Caco-2 (cell line): ENCODE measurements around the gene NSUN2. TPM values are rescaled to one million over a fixed set of nuclear protein-coding genes. Genes with fewer than 3 reads are reported as not detected.

Source experiments
- BruUV-seq: library from RNA; stranded (reverse); fragments of 400-500 nt; replicated peaks from 2 replicates; lab custom pipeline; 2021; lab: Mats Ljungman, UMichigan
- CTCF ChIA-PET: fragments of 300-600 bp; sonication (Branson Sonifier 250); formaldehyde crosslinking; loops from one replicate; lab custom pipeline; 2022; ENCODE audit warnings: antibody characterized with exemption; lab: Charles Lee
- POLR2A ChIA-PET: fragments of 300-600 bp; sonication (Branson Sonifier 250); formaldehyde crosslinking; loops from one replicate; lab custom pipeline; 2022; ENCODE audit warnings: antibody characterized with exemption; lab: Charles Lee
- DNase-seq, 2 experiments: peaks; one replicate each; pipeline versions ENCODE4 v3.0.0 to v3.0.0-alpha.2; 2020 to 2022
- H3K27me3 ChIP-seq: replicated peaks from 2 replicates; pipeline ENCODE4 v1.6.0; 2011; ENCODE audit warnings: low read length; ENCODE audit not compliant: control insufficient read depth, insufficient read depth
- H3K36me3 ChIP-seq: 2 replicates; pipeline ENCODE4 v1.5.1; 2011; ENCODE audit warnings: low read length; ENCODE audit not compliant: control insufficient read depth, insufficient read depth
- H3K4me1 ChIP-seq: fragments of 250-450 bp; sonication (Bioruptor Pico); 2 replicates; pipeline ENCODE4 v1.5.1; 2020; ENCODE audit warnings: mild to moderate bottlenecking
- H3K4me3 ChIP-seq: 2 replicates; pipeline ENCODE4 v1.5.1; 2011; ENCODE audit warnings: low read depth, mild to moderate bottlenecking, control low read depth, low read length
- H3K9me3 ChIP-seq: fragments of 250-450 bp; sonication (Bioruptor Pico); 2 replicates; pipeline ENCODE4 v1.5.1; 2020; ENCODE audit warnings: mild to moderate bottlenecking, moderate library complexity
- H3K27ac Mint-ChIP-seq: one replicate; pipeline ENCODE4 v1.8.0; 2022; ENCODE audit warnings: mixed read lengths; ENCODE audit not compliant: unreplicated experiment
- H3K27me3 Mint-ChIP-seq: one replicate; pipeline ENCODE4 v1.8.0; 2022; ENCODE audit warnings: mixed read lengths; ENCODE audit not compliant: insufficient read depth, unreplicated experiment
- H3K36me3 Mint-ChIP-seq: one replicate; pipeline ENCODE4 v1.8.0; 2022; ENCODE audit warnings: mild to moderate bottlenecking, mixed read lengths; ENCODE audit not compliant: insufficient read depth, unreplicated experiment
- H3K4me1 Mint-ChIP-seq: one replicate; pipeline ENCODE4 v1.8.0; 2022; ENCODE audit warnings: low read depth, mixed read lengths; ENCODE audit not compliant: unreplicated experiment
- H3K4me3 Mint-ChIP-seq: one replicate; pipeline ENCODE4 v1.8.0; 2022; ENCODE audit warnings: mild to moderate bottlenecking, moderate library complexity, mixed read lengths; ENCODE audit not compliant: unreplicated experiment
- H3K9me3 Mint-ChIP-seq: one replicate; pipeline ENCODE4 v1.8.0; 2022; ENCODE audit warnings: mixed read lengths; ENCODE audit not compliant: unreplicated experiment
- CTCF ChIP-seq, 2 experiments: fragments of 200-600 bp in 1 of 2; IDR thresholded peaks; 1 replicate in 1 of 2; 2 replicates in 1 of 2; pipeline versions ENCODE4 v1.5.1 to v1.8.0; 2011 to 2022; ENCODE audit warnings: antibody characterized with exemption in 1 of 2, control low read depth in 1 of 2, inconsistent platforms in 1 of 2, low read depth in 1 of 2, low read length in 1 of 2, mild to moderate bottlenecking in 1 of 2, moderate library complexity in 1 of 2; ENCODE audit not compliant: insufficient read depth in 1 of 2, severe bottlenecking in 1 of 2, unreplicated experiment in 1 of 2
- intact Hi-C: fragments of 100-400 bp; cut with micrococcal nuclease; formaldehyde crosslinking; loops from one replicate; pipeline ENCODE4 v1.10.0; 2022; ENCODE audit not compliant: unreplicated experiment
- total RNA-seq: library from RNA; stranded (reverse); gene quantifications from 2 replicates; pipeline ENCODE4 v1.2.3, GENCODE V29; 2022

The NSUN2 gene
- total RNA-seq, 1 experiment from 2014 or later, result 93.8 TPM

DNA sequence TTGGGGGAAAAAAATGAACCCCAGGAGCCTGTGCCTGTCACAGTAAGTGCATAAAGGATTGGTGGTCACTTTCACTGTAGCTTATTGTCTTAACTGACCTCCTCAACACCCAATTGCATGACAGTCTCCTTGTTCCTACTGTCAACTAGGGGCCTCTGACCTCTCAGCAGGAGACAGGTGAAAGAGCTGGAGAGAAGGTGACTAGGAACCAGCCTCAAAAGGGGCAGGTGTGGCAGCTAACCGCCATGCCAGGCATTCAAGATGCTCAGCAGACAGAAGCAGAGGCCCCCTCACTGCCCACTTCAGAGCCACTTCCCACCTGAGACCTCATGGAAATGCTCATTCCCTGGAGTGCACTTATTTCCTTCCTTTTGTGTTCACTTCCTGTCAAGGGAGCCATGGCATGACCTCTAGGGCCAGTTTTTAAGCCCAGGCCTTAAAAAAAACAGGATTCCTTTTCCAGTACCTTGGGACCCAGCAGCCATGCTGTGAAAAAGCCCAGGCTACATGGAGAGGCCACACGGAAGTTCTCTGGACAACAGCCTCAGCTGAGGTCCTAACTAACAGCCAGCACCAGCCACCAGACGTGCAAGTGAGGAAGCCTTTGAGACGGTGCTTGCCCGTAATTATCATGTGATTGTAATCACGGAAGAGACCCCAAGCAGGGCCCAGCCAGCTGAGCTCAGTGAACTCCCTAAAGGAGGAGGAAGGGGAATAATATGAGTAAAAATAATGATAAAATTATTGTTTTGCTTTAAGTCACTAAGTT lies 74.9 kb downstream of the NSUN2 start:
- Mint-ChIP-seq H3K9me3 (no peaks in the 10 kb centered on the region), H3K27me3 (peaks cover 18% of the 10 kb centered on the region), H3K4me1 (no peaks in the 10 kb centered on the region), H3K36me3 (no peaks in the 10 kb centered on the region), H3K27ac (no peak overlapping the region), H3K4me3 (no peak overlapping the region)
- H3K4me1 ChIP-seq, result no peaks in the 10 kb centered on the region
- no peak overlapping the region for H3K4me3 ChIP-seq
- intact Hi-C loops, result no loop called here
- H3K27me3 ChIP-seq, result no peaks in the 10 kb centered on the region
- TF ChIP-seq CTCF (IDR thresholded peaks at IDR 0.05; ENCODE audit: insufficient read depth in 1 of 2, low read depth in 1 of 2, low read length in 1 of 2, severe bottlenecking in 1 of 2, unreplicated experiment in 1 of 2), result no peak
- H3K9me3 ChIP-seq, result peaks cover 5% of the 10 kb centered on the region; the same call in 1 of the 2 replicates
- no peak for DNase-seq
- BruUV-seq, result no TSS peak
- ChIA-PET POLR2A (no interaction called here), CTCF (no interaction called here)
- H3K36me3 ChIP-seq, result no peaks in the 10 kb centered on the region

DNA sequence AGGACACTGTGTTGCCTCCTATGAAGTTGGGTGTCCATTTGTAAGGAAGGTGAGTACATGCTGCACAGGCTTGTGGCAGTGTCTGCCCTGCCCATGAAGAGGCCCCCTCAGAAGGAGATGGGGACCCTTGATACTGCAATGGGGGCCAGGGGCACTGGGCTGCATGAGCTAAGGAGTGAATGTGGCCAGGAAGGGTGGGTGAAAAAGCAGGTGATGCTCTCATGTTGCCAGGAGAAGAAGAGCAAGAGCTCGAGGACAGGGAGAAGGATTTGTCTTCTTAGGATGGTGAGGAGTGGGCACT lies 76.1 kb downstream of the NSUN2 start:
- Mint-ChIP-seq H3K9me3 (no peaks in the 10 kb centered on the region), H3K27ac (no peak overlapping the region), H3K4me1 (no peaks in the 10 kb centered on the region), H3K27me3 (peaks cover 20% of the 10 kb centered on the region), H3K4me3 (no peak overlapping the region), H3K36me3 (no peaks in the 10 kb centered on the region)
- DNase-seq, result no peak
- Histone ChIP-seq H3K36me3 (no peaks in the 10 kb centered on the region), H3K9me3 (peaks cover 5% of the 10 kb centered on the region; the same call in 1 of the 2 replicates), H3K4me3 (no peak overlapping the region), H3K27me3 (no peaks in the 10 kb centered on the region), H3K4me1 (no peaks in the 10 kb centered on the region)
- TF ChIP-seq CTCF (IDR thresholded peaks at IDR 0.05; ENCODE audit: insufficient read depth in 1 of 2, low read depth in 1 of 2, low read length in 1 of 2, severe bottlenecking in 1 of 2, unreplicated experiment in 1 of 2), result no peak
- ChIA-PET POLR2A (no interaction called here), CTCF (interaction anchor here (0.6 kb wide), 1 partner anchor 443 kb away, joined by 3 read pairs; no protein-coding TSS in a partner anchor)
- BruUV-seq, result no TSS peak
- intact Hi-C loops, result no loop called here

DNA sequence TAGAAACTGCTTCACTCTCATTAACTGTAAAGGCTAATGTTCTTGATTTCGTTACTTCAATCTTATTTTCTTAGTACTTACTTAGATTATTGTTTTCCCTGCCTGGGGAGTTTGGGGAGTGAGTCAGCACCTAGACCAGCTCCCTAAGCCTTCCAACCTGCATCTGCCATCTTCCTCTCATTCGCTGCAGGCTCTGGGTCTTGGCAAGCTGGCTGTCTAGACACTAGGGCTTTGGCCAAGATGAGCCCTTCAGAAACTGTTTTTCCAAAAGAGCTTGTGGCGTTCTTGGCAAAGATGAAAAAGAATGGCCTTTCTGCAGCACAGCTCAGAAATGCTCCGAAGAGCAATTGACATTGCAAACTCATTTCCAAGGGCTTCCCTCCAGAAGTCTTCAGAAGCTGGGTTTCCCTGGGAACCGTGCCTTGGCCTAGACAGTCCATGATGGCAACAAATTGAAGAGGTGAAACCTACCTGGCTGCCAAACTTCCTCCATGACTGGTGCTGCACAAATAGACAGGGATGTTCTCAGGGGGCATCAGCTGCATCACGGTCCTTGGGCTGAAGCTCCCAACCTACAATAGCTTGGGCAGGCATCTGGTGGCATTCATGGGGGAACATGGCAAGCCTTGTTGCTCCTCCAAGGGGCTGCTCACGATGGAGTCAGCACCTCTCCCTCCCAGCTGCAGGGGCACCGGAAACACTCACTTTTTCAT lies 76.6 kb downstream of the NSUN2 start:
- POLR2A ChIA-PET, result no interaction called here
- no peaks in the 10 kb centered on the region for H3K27me3 ChIP-seq
- no peak for TF ChIP-seq CTCF (IDR thresholded peaks at IDR 0.05; ENCODE audit: insufficient read depth in 1 of 2, low read depth in 1 of 2, low read length in 1 of 2, severe bottlenecking in 1 of 2, unreplicated experiment in 1 of 2)
- H3K4me1 Mint-ChIP-seq, result no peaks in the 10 kb centered on the region
- H3K4me3 ChIP-seq, result no peak overlapping the region
- DNase-seq, result no peak
- BruUV-seq, result no TSS peak
- H3K9me3 Mint-ChIP-seq, result no peaks in the 10 kb centered on the region
- CTCF ChIA-PET, result no interaction called here
- no peaks in the 10 kb centered on the region for H3K36me3 Mint-ChIP-seq
- intact Hi-C loops, result no loop called here
- H3K4me1 ChIP-seq, result no peaks in the 10 kb centered on the region
- peaks cover 5% of the 10 kb centered on the region; the same call in 1 of the 2 replicates for H3K9me3 ChIP-seq
- peaks cover 23% of the 10 kb centered on the region for H3K27me3 Mint-ChIP-seq
- H3K36me3 ChIP-seq, result no peaks in the 10 kb centered on the region
- no peak overlapping the region for H3K4me3 Mint-ChIP-seq
- H3K27ac Mint-ChIP-seq, result no peak overlapping the region
